ENCODE data around the gene TDRD7.

Gene TDRD7

DNA sequence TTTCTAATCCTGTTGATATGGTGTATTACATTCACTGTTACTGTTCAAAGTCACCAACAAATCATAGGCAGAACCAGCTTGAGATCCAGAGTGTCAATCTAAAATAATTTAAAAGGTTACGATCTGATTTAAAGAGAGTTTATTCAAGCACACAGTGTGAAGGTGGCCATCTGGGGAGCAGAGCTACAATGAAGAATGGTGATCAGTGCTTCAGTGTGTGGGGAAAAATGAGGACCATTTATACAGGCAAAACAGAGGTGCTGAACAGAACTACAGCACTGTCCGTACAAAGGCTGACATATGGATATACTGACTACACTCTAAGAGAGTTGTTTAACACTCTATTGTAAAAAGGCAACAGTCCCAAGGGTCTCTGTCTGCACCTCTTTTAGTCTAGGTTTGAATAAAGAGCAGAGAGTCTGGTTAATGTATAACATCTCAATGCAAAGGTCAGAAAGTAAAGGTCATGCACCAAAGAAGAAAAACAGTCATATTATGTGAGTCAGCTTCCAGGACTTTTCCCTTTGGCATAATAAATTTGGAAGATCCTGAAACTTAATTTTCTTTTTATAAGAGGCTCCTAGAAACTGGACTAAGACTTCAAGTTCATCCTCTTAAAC lies 29.7 kb upstream of the TDRD7 start:
- Mint-ChIP-seq H3K27me3 (peaks cover 17% of the 10 kb centered on the region), H3K4me1 (peaks cover 3% of the 10 kb centered on the region), H3K4me3 (no peak overlapping the region), H3K36me3 (peaks cover 13% of the 10 kb centered on the region), H3K9me3 (no peaks in the 10 kb centered on the region), H3K27ac (no peak overlapping the region)
- ATAC-seq (ENCODE audit: low read depth) (no peak), DNase-seq (ENCODE audit: low spot score in 2 of 2) (no peak)

DNA sequence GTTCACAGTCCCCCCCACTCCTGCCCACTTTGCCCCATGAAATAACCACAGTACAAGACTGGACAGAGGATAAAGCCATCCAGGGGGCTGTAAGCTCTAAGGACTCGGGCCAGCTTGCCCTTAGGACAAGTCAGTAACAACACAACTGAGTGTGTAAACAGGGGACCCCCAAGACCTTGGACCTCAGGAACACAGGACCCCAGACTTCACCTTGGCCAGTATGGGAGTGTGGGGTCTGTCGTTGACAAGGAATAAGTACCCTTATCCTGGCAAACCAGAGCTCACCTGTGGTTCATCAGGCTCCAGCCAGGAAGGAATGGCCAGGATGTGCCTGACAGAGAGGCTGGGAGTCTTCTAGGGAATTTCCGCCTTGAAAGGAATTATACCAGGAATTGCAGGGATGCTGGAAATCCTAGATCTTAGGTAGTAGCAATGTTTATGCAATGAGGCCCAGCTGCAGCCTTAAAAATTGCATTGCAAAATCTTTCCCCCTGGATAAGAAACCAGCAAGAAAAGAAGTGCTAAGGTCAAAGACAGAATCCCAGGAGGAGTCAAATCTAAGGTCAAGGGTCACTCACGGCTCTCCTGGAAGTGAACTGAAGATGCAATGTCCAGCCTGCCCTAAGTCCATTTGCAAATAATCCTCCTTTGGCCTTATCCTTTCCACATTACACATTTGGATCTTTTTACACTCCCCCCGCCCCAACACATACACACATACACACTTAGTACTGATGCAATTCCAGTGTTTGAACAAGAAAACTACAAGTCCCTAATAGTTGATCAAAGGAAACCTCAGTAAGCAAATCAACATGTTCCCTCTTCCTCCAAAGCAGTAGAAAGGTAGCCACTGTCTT lies 27.3 kb upstream of the TDRD7 start:
- Mint-ChIP-seq H3K36me3 (peaks cover 9% of the 10 kb centered on the region), H3K4me3 (no peak overlapping the region)
- ATAC-seq (ENCODE audit: low read depth): no peak

DNA sequence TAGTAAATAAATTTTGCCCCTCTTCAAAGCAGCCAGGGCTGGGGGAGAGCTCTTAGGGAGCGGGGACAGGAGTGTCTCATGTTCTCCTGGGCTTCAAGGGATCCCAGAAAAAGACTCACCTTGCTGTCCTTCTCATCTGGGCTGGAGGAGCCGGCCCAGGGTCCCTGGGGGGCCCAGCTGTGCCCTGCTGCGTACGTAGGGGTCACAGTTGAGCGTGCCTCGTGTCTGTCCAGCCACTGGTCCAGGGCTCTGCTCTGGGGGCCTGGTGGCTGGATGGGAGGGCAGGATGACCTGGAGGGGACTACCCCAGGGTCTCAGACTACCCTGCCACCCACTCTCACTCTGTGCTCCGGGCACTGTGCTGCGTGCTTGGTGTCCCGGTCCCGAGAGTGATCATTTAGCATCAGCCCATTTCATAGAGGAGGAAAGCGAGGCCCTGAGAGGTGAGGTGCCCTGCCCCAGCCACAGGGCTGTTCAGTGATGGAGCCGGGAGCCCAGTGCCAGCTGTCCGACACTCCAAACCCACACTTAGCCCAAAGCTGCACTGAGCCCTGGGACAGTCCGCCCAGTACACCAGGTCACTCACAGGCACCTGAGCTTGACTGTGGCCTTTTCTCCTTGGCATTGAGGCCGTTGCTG lies 26.2 kb upstream of the TDRD7 start:
- H3K36me3 Mint-ChIP-seq: peaks cover 5% of the 10 kb centered on the region
- peaks cover 14% of the 10 kb centered on the region for H3K4me1 Mint-ChIP-seq
- H3K9me3 Mint-ChIP-seq: no peaks in the 10 kb centered on the region
- no peak overlapping the region for H3K4me3 Mint-ChIP-seq
- DNase-seq (ENCODE audit: low spot score in 2 of 2) (no peak), ATAC-seq (ENCODE audit: low read depth) (no peak)
- H3K27me3 Mint-ChIP-seq: peaks cover 23% of the 10 kb centered on the region
- no peak overlapping the region for H3K27ac Mint-ChIP-seq

More for the DNA sequence above, 27.3 kb upstream of the TDRD7 start:
- Mint-ChIP-seq H3K4me1 (peaks cover 14% of the 10 kb centered on the region), H3K27me3 (peaks cover 21% of the 10 kb centered on the region), H3K27ac (no peak overlapping the region), H3K9me3 (no peaks in the 10 kb centered on the region)
- DNase-seq (ENCODE audit: low spot score in 2 of 2): no peak

DNA sequence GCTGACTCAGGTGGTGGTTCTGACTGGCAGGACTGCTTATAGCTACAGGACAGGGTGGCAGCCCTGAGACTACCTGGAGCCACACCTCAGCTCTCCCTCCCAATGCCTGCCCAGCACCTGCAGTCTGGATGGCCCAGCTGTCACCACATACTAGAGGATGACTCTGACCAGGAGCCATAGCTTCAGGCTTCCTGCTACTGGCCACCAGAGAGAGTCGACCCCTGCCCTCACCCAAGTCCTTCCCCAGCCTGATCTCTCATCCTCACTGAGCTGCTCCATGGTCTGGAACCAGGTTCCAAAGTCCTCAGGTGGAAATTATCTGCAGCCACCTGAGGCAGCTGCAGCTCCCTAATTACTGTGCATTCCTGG lies 25.6 kb upstream of the TDRD7 start:
- no peak for ATAC-seq (ENCODE audit: low read depth)

DNA sequence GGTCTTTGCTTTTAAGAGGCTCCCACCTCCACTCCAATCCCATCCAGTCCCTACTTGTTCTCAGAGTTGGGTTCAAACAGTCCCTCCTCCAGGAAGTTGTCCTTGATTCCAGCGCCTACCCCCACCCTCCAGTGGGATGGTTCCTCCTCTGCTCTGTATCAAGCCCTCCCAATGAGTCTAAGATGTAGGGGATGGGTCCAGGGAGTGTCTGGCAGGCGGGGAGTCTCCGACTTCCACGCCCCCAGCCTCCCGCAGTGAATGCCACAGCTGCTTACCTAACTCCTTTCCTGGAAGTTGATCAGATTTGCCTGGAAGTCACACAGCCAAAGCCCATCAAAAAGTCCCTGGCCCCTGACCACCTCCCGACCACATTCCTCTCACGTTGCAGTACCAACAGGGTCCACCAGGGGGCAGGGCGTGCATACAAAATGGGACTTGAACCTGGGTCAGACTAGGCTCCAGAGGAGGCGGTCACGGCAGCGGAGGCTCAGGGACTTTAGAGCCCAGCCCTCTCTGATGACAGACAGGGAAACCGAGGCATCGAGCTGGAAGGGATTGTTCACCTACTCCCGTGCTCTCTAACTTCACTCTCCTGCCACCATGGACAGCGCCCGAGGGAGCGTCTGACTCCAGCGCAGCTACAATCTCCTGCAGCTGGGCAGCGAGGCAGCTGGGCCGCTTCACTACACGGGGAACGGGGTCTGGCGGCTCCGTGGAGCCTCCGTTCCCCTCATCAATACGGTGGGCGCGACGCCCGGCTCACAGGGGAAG lies 25.0 kb upstream of the TDRD7 start:
- ATAC-seq (ENCODE audit: low read depth) (peak; percentile 28), DNase-seq (ENCODE audit: low spot score in 2 of 2) (peak; percentile 62 to 79)
- no peak overlapping the region for H3K27ac Mint-ChIP-seq
- peaks cover 2% of the 10 kb centered on the region for H3K36me3 Mint-ChIP-seq
- H3K4me1 Mint-ChIP-seq: peaks cover 14% of the 10 kb centered on the region
- H3K9me3 Mint-ChIP-seq: no peaks in the 10 kb centered on the region
- H3K4me3 Mint-ChIP-seq: no peak overlapping the region
- H3K27me3 Mint-ChIP-seq: peaks cover 29% of the 10 kb centered on the region

More for the DNA sequence above, 25.6 kb upstream of the TDRD7 start:
- H3K9me3 Mint-ChIP-seq: no peaks in the 10 kb centered on the region
- no peak overlapping the region for H3K4me3 Mint-ChIP-seq
- H3K27ac Mint-ChIP-seq: no peak overlapping the region
- H3K27me3 Mint-ChIP-seq: peaks cover 25% of the 10 kb centered on the region
- H3K4me1 Mint-ChIP-seq: peaks cover 14% of the 10 kb centered on the region
- no peak for DNase-seq (ENCODE audit: low spot score in 2 of 2)
- peaks cover 5% of the 10 kb centered on the region for H3K36me3 Mint-ChIP-seq

DNA sequence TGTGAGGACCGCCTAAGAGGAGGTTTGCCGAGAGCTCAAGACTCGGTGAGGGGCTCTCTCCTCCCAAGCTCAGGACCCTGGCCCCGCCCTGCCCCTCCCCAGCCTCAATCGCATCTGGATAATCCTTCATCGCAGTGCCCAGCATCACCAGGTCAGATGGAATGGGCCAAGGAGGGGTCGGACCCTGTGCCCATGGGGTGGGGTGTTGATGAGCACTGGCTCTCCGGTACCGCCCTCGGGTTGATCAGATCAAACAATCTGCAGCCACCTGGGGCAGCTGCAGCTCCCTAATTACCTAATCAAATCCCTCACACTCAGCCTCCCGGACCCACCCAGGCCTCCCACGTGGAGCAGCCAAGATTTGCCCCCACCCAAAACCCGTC lies 24.4 kb upstream of the TDRD7 start:
- ATAC-seq (ENCODE audit: low read depth) (no peak), DNase-seq (ENCODE audit: low spot score in 2 of 2) (no peak)
- H3K9me3 Mint-ChIP-seq: no peaks in the 10 kb centered on the region
- no peak overlapping the region for H3K27ac Mint-ChIP-seq
- no peak overlapping the region for H3K4me3 Mint-ChIP-seq
- H3K27me3 Mint-ChIP-seq: peaks cover 30% of the 10 kb centered on the region
- H3K36me3 Mint-ChIP-seq: peaks cover 2% of the 10 kb centered on the region
- H3K4me1 Mint-ChIP-seq: peaks cover 14% of the 10 kb centered on the region

DNA sequence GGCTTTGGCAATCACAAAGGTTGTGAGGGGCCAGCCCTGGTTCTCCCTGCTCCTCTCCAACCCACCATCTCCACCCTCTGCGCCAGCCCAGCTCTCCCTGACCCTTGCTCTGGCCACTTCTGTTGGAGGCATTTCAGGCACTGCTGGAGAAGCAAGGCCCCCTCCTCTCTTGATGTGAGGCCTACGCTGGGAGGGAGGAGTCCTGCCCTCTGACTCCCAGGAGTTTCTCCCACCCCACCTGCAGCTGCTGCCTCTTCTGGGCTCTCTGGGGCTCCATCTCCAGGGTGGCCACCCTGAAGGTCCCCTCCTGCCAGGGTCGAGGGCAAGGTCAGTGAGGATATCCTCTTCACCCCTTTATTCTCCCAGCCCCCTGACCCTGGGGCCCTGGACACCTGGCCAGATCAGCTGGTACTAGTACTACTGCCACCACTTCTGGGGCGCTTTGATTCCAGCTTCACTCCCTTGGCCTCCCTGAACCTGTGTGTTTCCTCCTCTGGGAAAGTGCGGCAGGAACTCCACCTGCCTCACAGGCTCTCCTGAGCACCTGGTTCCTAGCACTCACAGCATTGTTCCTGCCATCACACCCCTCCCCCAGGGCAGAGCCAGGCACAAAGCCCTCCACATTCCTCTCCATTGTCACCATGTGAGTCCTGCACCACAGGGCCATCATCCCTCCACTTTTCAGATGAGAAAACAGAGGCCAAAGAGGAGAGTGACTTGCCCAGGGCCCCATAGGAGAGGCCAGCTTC lies 23.8 kb upstream of the TDRD7 start:
- H3K9me3 Mint-ChIP-seq: no peaks in the 10 kb centered on the region
- peaks cover 2% of the 10 kb centered on the region for H3K36me3 Mint-ChIP-seq
- peaks cover 14% of the 10 kb centered on the region for H3K4me1 Mint-ChIP-seq
- ATAC-seq (ENCODE audit: low read depth): no peak
- H3K4me3 Mint-ChIP-seq: no peak overlapping the region
- peaks cover 30% of the 10 kb centered on the region for H3K27me3 Mint-ChIP-seq
- H3K27ac Mint-ChIP-seq: peak overlapping the region; percentile 17
- no peak for DNase-seq (ENCODE audit: low spot score in 2 of 2)

DNA sequence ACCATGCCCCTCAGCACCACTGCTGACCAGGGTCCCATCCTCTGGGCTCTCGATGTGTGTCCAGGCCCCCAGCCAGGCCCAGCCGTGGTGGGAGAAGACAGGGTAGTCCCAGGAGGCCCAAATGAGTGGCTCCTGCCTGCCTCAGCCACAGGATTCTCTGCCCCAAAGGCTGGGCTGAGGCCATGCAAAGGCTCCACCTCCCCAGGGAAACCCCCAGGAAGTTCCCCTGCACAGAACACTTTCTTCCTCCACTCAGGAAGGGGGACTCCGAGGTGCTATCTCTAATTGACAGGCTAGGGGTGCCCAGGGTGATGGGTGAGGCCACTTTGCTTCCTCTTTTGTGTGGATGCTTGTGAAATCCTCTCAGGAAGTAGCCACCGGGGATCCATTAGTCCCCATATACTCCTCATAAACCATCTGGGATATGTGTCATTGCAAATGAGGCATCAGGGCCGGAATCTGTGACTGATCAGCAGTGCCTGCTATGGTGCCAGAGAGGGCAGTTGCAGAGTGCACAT lies 23.1 kb upstream of the TDRD7 start:
- no peaks in the 10 kb centered on the region for H3K9me3 Mint-ChIP-seq
- H3K4me3 Mint-ChIP-seq: no peak overlapping the region
- DNase-seq (ENCODE audit: low spot score in 2 of 2) (peak in 1 of 2 donors; percentile 29), ATAC-seq (ENCODE audit: low read depth) (peak; percentile 93)
- H3K27me3 Mint-ChIP-seq: peaks cover 30% of the 10 kb centered on the region
- H3K27ac Mint-ChIP-seq: peak overlapping the region; percentile 17
- H3K4me1 Mint-ChIP-seq: peaks cover 14% of the 10 kb centered on the region
- peaks cover 2% of the 10 kb centered on the region for H3K36me3 Mint-ChIP-seq

DNA sequence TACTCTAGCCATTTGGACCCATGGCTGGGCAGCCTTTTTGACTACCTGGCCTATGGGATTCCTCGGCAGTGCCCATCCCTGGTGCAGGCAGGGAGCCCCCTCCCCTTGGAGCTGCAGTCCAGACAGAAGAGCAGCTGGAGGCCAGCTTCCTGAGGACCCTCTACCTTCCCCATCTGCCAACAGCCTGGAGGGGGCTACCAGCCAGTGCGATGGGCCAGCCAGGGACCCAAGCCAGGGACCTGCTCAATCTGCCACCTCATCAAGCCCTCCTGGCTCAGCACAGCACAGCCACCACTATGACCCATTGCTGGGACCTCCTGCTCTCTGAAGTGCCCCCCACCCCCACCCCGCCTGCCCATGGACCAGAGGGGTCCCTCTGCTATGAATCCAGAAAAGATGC lies 22.6 kb upstream of the TDRD7 start:
- no peaks in the 10 kb centered on the region for H3K9me3 Mint-ChIP-seq
- H3K27ac Mint-ChIP-seq: no peak overlapping the region
- H3K4me1 Mint-ChIP-seq: peaks cover 14% of the 10 kb centered on the region
- peaks cover 2% of the 10 kb centered on the region for H3K36me3 Mint-ChIP-seq
- DNase-seq (ENCODE audit: low spot score in 2 of 2) (no peak), ATAC-seq (ENCODE audit: low read depth) (no peak)
- H3K4me3 Mint-ChIP-seq: no peak overlapping the region
- peaks cover 30% of the 10 kb centered on the region for H3K27me3 Mint-ChIP-seq

DNA sequence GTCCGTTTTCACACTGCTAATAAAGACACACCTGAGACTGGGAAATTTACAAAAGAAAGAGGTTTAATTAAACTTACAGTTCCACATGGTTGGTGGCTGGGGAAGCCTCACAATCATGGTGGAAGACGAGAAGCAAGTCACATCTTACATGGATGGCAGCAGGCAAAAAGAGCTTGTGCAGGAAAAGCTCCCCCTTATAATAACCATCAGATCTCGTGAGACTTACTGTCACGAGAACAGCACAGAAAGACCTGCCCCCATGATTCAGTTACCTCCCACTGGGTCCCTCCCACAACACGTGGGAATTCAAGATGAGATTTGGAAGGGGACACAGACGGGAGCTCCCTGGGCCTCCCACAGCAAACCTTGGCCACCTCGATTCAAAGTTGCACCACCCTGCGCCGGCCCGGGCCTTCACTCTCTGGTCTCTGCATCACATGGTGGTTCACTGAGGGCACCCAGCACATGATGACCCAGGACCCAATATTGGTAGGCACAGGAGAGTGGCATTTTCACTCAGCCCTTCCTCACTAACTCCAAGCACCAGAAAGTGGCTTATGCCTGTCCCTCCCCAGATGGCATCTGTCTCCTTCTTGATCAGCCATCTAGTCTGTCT lies 21.0 kb upstream of the TDRD7 start:
- Mint-ChIP-seq H3K9me3 (no peaks in the 10 kb centered on the region), H3K4me1 (peaks cover 14% of the 10 kb centered on the region), H3K27me3 (peaks cover 23% of the 10 kb centered on the region), H3K27ac (no peak overlapping the region), H3K4me3 (no peak overlapping the region), H3K36me3 (peaks cover 2% of the 10 kb centered on the region)
- no peak for ATAC-seq (ENCODE audit: low read depth)
- DNase-seq (ENCODE audit: low spot score in 2 of 2): no peak

DNA sequence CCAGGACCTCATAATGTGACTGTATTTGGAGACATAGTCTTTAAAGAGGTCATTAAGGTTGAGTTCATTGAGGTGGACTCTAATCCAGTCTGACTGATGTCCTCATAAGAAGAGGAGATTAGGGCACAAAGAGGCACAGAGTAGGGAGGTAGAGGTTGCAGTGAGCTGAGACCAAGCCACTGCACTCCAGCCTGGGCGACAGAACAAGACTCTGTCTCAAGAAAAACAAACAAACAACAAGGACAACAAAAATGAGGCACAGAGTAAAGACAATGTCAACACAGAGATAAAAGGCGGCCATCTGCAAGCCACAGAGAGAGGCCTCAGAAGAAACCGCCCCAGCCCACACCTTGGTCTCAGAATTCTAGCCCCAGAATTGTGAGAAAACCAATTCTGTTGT lies 17.0 kb upstream of the TDRD7 start:
- no peak for DNase-seq (ENCODE audit: low spot score in 2 of 2)
- Mint-ChIP-seq H3K4me3 (no peak overlapping the region), H3K9me3 (no peaks in the 10 kb centered on the region), H3K27ac (no peak overlapping the region), H3K4me1 (no peaks in the 10 kb centered on the region), H3K27me3 (peaks cover 9% of the 10 kb centered on the region), H3K36me3 (peaks cover 2% of the 10 kb centered on the region)
- ATAC-seq (ENCODE audit: low read depth): no peak

DNA sequence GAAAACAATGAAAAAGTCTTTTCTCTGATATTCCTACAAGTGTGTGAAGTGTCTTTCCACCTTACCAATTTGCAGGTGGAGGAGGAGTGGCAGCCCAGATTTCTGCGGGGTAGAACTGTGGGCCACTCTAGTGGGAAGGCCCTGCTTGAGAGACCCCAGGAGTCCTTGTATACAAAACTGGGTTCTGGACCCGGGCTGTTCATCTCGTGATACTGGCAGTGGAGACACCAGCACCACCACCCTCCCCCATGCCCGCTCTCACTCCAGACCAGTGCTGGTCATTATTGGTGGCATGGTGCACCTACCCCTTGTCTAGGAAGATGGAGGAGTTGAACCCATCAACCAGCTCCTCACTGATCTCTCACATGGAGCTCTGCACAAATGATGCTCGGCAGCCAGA lies 16.2 kb upstream of the TDRD7 start:
- ATAC-seq (ENCODE audit: low read depth) (no peak), DNase-seq (ENCODE audit: low spot score in 2 of 2) (no peak)
- no peak overlapping the region for H3K4me3 Mint-ChIP-seq
- peaks cover 2% of the 10 kb centered on the region for H3K36me3 Mint-ChIP-seq
- no peaks in the 10 kb centered on the region for H3K4me1 Mint-ChIP-seq
- H3K27ac Mint-ChIP-seq: no peak overlapping the region
- peaks cover 9% of the 10 kb centered on the region for H3K27me3 Mint-ChIP-seq
- no peaks in the 10 kb centered on the region for H3K9me3 Mint-ChIP-seq

DNA sequence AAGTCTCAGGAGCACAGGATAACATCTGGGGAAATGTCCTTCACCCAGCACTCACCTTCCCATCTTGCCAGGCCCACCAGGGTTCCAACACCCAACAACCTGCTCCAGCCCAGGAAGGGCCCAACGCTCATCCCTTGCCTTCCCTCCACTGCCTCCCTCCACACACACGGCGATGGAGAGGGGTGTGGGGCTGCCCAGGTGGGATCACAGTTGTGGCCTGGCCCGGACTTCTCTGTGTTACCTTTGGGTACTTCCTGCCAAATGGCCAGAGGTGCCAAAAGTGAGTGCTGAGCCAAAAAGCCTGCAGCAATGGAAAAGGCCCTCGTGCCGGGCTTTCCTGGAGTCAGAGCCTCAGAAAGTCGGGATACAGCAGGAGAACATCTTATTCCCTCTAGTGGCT lies 15.6 kb upstream of the TDRD7 start:
- DNase-seq (ENCODE audit: low spot score in 2 of 2): no peak
- Mint-ChIP-seq H3K27me3 (peaks cover 7% of the 10 kb centered on the region), H3K4me1 (no peaks in the 10 kb centered on the region), H3K9me3 (no peaks in the 10 kb centered on the region), H3K36me3 (no peaks in the 10 kb centered on the region), H3K4me3 (no peak overlapping the region), H3K27ac (no peak overlapping the region)
- no peak for ATAC-seq (ENCODE audit: low read depth)
